ENCODE results near the gene TFEB. TPM values are rescaled to one million over a fixed set of nuclear protein-coding genes. Genes with fewer than 3 reads are reported as not detected.

Gene TFEB
- total and polyA plus RNA-seq, 4 donors = 13.3 to 38.4 (median 27.8) TPM

- Histone ChIP-seq H3K4me3 (no peak overlapping the region), H3K9me3 (ENCODE audit: control insufficient read depth in 4 of 4, insufficient read depth in 3 of 4, low read length in 3 of 4) (no peaks in the 10 kb centered on the region), H3K4me1 (ENCODE audit: control insufficient read depth in 5 of 5, insufficient read depth in 5 of 5, low read length in 5 of 5) (peaks cover 0 to 59% (median 21%) of the 10 kb centered on the region in 5 donors), H3K36me3 (ENCODE audit: control insufficient read depth in 4 of 4, insufficient read depth in 4 of 4, low read length in 4 of 4) (peaks cover 0 to 27% (median 9%) of the 10 kb centered on the region in 4 donors), H3K27ac (ENCODE audit: low read depth in 1 of 2, low read length in 1 of 2) (no peak overlapping the region), H3K9ac (ENCODE audit: insufficient read depth in 1 of 2, low read length in 2 of 2) (no peak overlapping the region), H3K27me3 (ENCODE audit: control insufficient read depth in 3 of 3, insufficient read depth in 3 of 3, low read length in 2 of 3) (no peaks in the 10 kb centered on the region)
- no peak for TF ChIP-seq CTCF (IDR thresholded peaks at IDR 0.05; ENCODE audit: control extremely low read depth, extremely low read depth)
- no peak for ATAC-seq (ENCODE audit: insufficient read depth, low FRiP score)
- no peak for DNase-seq
- WGBS, 2 donors = 89 to 93% methylated on average over 8 of the region's 8 CpGs
These were observed 80.2 kb downstream of the TFEB start for GRCh38 chr6:41655176-41655575.

- ATAC-seq (ENCODE audit: insufficient read depth, low FRiP score) (no peak), DNase-seq (no peak)
- H3K9ac ChIP-seq (ENCODE audit: insufficient read depth in 1 of 2, low read length in 2 of 2) = no peak overlapping the region
- no peaks in the 10 kb centered on the region for H3K27me3 ChIP-seq (ENCODE audit: control insufficient read depth in 3 of 3, insufficient read depth in 3 of 3, low read length in 2 of 3)
- peaks cover 0 to 59% (median 21%) of the 10 kb centered on the region in 5 donors for H3K4me1 ChIP-seq (ENCODE audit: control insufficient read depth in 5 of 5, insufficient read depth in 5 of 5, low read length in 5 of 5)
- no peak for TF ChIP-seq CTCF (IDR thresholded peaks at IDR 0.05; ENCODE audit: control extremely low read depth, extremely low read depth)
- H3K9me3 ChIP-seq (ENCODE audit: control insufficient read depth in 4 of 4, insufficient read depth in 3 of 4, low read length in 3 of 4) = no peaks in the 10 kb centered on the region
- peaks cover 0 to 30% (median 10%) of the 10 kb centered on the region in 4 donors for H3K36me3 ChIP-seq (ENCODE audit: control insufficient read depth in 4 of 4, insufficient read depth in 4 of 4, low read length in 4 of 4)
- no peak overlapping the region for H3K4me3 ChIP-seq
- H3K27ac ChIP-seq (ENCODE audit: low read depth in 1 of 2, low read length in 1 of 2) = no peak overlapping the region
- WGBS, 2 donors = 78 to 84% methylated on average over 8 of the region's 8 CpGs
These were observed 80.7 kb downstream of the TFEB start for GRCh38 chr6:41654698-41655151.

GRCh38 chr6:41654151-41654697 lies 81.2 kb downstream of the TFEB start:
- no peaks in the 10 kb centered on the region for H3K27me3 ChIP-seq (ENCODE audit: control insufficient read depth in 3 of 3, insufficient read depth in 3 of 3, low read length in 2 of 3)
- H3K4me1 ChIP-seq (ENCODE audit: control insufficient read depth in 5 of 5, insufficient read depth in 5 of 5, low read length in 5 of 5) = peaks cover 0 to 62% (median 21%) of the 10 kb centered on the region in 5 donors
- H3K36me3 ChIP-seq (ENCODE audit: control insufficient read depth in 4 of 4, insufficient read depth in 4 of 4, low read length in 4 of 4) = peaks cover 0 to 35% (median 12%) of the 10 kb centered on the region in 4 donors
- DNase-seq (no peak), ATAC-seq (ENCODE audit: insufficient read depth, low FRiP score) (no peak)
- H3K4me3 ChIP-seq = no peak overlapping the region
- 61 to 66% methylated on average over 5 of the region's 5 CpGs for WGBS, 2 donors
- H3K27ac ChIP-seq (ENCODE audit: low read depth in 1 of 2, low read length in 1 of 2) = no peak overlapping the region
- no peaks in the 10 kb centered on the region for H3K9me3 ChIP-seq (ENCODE audit: control insufficient read depth in 4 of 4, insufficient read depth in 3 of 4, low read length in 3 of 4)
- TF ChIP-seq CTCF (IDR thresholded peaks at IDR 0.05; ENCODE audit: control extremely low read depth, extremely low read depth) = no peak
- H3K9ac ChIP-seq (ENCODE audit: insufficient read depth in 1 of 2, low read length in 2 of 2) = no peak overlapping the region

- TF ChIP-seq CTCF (IDR thresholded peaks at IDR 0.05; ENCODE audit: control extremely low read depth, extremely low read depth) = no peak
- H3K27me3 ChIP-seq (ENCODE audit: control insufficient read depth in 3 of 3, insufficient read depth in 3 of 3, low read length in 2 of 3) = no peaks in the 10 kb centered on the region
- DNase-seq = no peak
- 67 to 86% methylated on average over 5 of the region's 5 CpGs for WGBS, 2 donors
- H3K9ac ChIP-seq (ENCODE audit: insufficient read depth in 1 of 2, low read length in 2 of 2) = no peak overlapping the region
- no peak for ATAC-seq (ENCODE audit: insufficient read depth, low FRiP score)
- H3K36me3 ChIP-seq (ENCODE audit: control insufficient read depth in 4 of 4, insufficient read depth in 4 of 4, low read length in 4 of 4) = peaks cover 0 to 40% (median 14%) of the 10 kb centered on the region in 4 donors
- peaks cover 0 to 68% (median 23%) of the 10 kb centered on the region in 5 donors for H3K4me1 ChIP-seq (ENCODE audit: control insufficient read depth in 5 of 5, insufficient read depth in 5 of 5, low read length in 5 of 5)
- H3K27ac ChIP-seq (ENCODE audit: low read depth in 1 of 2, low read length in 1 of 2) = no peak overlapping the region
- H3K4me3 ChIP-seq = no peak overlapping the region
- H3K9me3 ChIP-seq (ENCODE audit: control insufficient read depth in 4 of 4, insufficient read depth in 3 of 4, low read length in 3 of 4) = no peaks in the 10 kb centered on the region
These were observed 81.7 kb downstream of the TFEB start for GRCh38 chr6:41653691-41654090.

Data from lung (tissue), 12 donors.